Stimulated activated CD8-positive, alpha-beta memory T cell treated with anti-CD3 and anti-CD28 coated beads, Interleukin-2, amount 100 ng/mL, for 1 hour (primary cell): Measurements from ENCODE around the gene NXNL1.
A peak's percentile ranks its signal among the peaks of the same experiment; 100 is the strongest.
"Not testable (repeated sequence)": the region's sequence is repeated elsewhere in the genome, so short reads cannot be mapped to it uniquely, and the experiment has no call there.

Experiments
- DNase-seq, 2 donors: peaks; one replicate each; pipeline ENCODE4 v3.0.0-alpha.2; 2020; ENCODE audit warnings: low read depth in 2 of 2

The NXNL1 gene

GRCh38 chr19:17486545-17487240 lies 26.0 kb upstream of the NXNL1 start:
- no peak for DNase-seq

DNA sequence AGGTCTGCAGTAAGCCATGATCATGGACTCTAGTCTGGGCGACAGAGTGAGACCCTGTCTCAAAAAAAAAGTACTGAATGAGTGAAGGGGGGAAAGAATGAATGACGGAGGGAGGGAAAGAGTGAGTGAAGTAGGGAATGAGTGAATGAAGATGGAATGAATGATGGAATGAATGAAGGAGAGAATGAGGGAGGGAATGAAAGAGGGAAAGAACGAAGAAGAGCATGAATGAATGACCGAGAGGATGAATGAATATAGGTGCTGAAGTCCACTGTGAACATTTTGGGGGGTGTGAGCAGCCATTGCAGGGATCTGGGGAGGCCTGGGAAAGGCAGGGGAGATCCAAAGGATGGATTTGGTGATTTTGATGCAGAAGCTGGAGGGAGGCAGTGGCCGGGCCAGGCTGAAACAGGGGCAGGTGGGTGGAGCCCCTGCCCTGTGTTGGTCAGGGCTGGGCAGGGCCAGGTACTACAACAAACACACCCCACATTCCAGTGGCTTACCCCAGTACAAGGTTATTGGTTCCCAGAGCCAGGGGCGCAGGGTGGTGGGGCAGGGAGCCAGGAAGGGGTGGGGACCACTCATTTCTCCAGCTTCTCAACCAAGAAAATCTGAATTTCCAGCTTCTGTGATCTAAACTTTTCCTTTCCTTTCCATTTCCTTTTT lies 23.9 kb upstream of the NXNL1 start:
- no peak for DNase-seq

DNA sequence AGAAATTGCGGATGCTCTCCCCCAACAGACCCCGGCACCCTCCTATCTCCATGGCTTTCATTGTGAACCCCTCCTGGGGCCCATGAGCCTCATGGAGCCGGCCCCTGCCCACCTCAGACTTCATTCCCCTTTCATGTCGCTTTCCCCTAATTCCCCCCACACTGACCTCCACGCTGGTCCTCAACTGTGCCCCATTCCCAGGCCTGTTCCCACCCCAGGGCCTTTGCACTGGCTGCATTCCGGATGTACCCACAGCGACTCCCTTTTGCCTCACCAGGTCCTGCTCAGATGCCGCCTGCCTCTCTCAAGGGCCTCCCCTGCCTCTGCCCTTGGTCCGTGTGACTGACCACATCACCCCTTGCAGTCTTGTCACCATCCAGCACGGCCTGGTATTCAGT lies 22.9 kb upstream of the NXNL1 start:
- DNase-seq: no peak

DNA sequence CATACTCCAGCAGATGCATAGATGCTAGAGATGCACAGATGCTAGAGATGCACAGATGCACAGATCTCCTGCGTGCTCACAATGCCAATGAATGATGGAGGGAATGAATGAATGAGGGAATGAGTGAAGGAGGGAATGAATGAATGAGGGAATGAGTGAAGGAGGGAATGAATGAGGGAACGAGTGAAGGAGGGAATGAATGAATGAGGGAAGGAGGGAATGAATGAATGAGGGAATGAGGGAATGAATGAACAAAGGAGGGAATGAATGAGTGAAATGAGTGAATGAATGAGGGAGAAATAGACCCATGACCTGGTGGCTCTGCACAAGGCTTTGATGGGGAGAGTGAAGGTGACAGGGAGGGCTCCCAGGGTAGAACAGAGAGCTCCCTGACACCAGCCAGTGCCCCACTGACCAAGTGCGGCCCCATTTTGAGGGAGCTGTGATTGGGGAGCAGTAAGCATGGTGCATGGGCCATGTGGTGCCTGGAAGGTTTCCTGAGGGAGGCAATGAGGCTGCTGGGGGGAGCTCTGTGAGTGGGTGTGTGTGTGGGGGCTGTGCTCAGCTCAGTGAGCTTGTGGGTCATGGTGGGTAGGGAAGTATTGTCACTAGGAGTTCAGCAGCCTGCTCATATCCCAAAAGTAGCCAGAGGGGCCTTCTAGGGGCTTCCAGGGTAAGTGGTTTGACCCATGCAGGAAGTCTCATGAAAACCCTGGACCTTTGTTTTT lies 22.3 kb upstream of the NXNL1 start:
- no peak for DNase-seq

DNA sequence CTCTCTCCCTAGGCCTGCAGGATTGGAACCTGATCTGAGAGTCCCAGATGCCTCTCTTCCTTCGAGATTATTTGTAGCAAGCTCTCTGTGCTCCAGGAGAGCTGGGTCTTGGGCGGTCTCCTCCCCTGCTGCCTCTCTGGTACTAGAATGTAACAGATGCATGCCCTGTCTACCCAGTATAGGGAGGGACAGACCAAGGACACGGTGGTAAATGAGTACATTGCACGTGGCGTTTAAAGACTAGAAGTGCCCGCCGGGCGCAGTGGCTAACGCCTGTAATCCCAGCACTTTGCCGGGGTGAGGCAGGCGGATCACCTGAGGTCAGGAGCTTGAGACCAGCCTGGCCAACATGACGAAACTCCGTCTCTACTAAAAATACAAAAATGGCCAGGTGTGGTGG lies 21.3 kb upstream of the NXNL1 start:
- DNase-seq: no peak

GRCh38 chr19:17479325-17479791 lies 18.6 kb upstream of the NXNL1 start:
- DNase-seq: no peak

DNA sequence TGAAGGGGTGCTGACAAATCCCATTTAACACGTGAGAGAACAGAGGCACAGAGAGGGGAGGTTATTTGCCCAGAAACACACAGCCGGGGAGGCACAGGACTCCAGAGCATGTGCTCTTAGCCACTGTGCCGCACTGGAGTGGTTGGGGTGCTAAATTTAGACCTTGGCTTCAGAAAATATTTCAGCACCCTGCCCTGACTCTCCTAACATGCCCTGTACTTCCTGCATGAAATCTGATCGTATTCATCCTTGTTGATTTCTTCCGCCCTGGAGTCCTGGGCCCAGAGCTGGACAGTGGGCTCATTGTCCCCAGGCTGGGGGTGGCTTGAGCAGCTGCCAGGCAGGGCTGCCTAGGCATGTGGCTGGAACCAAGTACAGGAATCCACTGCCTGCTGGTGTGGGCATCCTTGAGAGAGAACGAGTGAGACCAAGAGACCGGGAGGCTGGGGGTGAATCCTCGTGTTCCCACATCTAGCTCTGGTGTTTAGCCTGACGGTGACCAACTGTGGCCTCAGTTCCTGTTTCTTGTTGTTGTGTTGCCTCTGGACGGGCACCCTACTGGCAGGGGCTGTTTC lies 14.9 kb upstream of the NXNL1 start:
- DNase-seq: no peak

GRCh38 chr19:17475011-17475540 lies 14.3 kb upstream of the NXNL1 start:
- not testable (repeated sequence) for DNase-seq

DNA sequence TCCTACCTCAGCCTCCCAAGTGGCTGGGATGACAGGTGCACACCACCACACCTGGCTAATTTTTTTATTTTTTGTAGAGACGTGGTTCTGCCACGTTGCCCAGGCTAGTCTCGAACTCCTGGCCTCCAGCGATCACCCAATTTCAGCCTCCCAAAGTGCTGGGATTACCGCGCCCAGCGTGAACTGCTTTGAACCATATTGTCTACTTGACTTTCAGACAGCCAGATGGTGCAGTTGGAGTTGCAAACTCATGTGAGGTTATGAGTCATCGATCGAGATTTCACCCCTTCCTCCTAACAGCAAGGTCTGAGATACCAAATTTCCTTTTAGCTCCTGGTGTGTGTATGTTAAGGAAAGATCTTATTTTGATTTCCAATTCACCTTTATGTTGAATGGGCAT lies 12.3 kb upstream of the NXNL1 start:
- DNase-seq: no peak

DNA sequence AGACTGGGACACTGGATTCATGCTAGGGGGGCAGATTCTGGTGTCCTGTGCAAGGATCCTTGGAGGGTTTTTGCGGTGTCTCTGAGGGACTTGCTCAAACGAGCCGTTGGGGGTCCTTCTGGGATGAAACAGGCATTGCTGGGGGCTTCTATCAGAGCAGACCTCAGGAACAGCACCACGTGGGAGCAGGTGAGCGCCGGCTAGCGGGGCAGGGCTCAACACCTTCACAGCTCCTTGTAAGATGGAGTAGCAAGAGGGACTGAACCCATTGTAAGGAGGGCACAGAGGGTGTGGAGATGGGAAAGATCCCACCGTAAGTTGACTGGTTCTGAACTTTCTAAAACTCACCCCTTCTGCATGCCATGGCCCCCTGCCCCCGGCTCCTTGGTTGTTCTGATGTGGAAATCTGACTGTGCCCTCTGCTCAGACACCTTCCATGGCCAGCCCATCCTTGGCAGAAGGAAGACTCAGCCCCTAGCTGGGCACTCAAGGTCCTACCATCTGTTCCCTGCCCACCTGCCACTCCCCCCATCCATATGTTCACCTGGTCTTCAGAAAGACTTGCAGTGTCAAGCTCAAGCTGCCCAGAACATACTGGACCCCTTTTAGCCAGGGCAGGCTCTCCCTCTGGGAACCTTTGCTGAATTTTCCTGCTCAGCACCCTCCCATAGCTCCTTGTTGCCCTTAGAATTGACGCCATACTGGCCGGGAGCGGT lies 10.8 kb upstream of the NXNL1 start:
- no peak for DNase-seq

DNA sequence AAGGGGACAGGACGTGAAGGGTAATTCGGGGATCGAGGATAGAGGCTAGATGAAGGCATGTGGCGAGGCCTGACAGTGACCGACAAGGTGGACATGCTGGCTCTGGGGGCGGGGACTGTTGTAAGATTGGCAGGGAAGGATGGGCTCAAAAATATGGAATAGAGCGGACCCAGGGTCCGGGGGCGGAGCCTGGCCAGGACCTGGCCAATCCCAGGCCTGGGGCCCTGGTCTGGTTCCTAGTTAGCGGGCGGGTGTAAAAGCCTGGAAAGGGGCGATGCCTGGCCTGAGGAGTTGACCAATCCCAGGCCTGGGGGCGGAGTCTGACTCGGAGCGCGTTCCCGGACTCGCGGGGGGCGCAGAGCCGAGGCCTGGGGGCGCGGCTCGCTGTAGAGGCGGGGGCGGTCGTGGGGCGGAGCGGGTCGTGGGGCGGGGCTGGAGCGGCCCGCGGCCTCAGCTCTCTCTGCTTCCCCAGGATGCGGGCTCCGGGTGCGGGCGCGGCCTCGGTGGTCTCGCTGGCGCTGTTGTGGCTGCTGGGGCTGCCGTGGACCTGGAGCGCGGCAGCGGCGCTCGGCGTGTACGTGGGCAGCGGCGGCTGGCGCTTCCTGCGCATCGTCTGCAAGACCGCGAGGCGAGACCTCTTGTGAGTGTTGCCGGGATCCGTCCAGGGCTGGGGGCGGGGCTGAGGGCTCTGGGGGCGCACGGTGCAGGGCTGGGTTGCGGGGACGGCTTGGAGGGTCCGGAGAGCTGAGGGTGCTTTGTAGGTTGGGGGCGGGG lies 9.5 kb upstream of the NXNL1 start, which contains the start of gene SLC27A1:
SLC27A1 (plus strand) TSS at position 457 of the 774 bp plus-strand sequence; CDS start at position 474, 17 bp downstream.
- peak; percentile 75 to 79 for DNase-seq

- peak; percentile 84 to 91 for DNase-seq
Observed at GRCh38 chr19:17469481-17470067, 8.8 kb upstream of the NXNL1 start.

DNA sequence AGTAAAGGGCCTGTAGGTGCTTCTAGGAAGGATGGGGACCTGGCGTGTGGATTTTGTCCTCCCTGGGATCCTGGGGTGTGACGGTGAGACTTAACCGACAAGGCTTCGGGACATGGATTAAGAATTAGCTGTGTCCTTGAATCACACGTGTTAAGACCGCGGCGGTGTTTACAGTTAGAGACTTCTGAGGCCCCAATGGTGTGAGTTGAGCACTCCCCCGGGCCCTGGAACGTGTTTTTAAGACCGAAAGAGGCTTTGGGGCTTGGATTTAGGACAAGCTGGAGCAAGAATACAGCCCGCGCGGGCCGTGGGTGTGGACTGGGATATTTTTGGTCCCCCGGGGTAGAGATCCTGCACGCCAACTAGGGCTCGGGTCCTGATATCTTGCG lies 8.4 kb upstream of the NXNL1 start:
- no peak for DNase-seq

DNA sequence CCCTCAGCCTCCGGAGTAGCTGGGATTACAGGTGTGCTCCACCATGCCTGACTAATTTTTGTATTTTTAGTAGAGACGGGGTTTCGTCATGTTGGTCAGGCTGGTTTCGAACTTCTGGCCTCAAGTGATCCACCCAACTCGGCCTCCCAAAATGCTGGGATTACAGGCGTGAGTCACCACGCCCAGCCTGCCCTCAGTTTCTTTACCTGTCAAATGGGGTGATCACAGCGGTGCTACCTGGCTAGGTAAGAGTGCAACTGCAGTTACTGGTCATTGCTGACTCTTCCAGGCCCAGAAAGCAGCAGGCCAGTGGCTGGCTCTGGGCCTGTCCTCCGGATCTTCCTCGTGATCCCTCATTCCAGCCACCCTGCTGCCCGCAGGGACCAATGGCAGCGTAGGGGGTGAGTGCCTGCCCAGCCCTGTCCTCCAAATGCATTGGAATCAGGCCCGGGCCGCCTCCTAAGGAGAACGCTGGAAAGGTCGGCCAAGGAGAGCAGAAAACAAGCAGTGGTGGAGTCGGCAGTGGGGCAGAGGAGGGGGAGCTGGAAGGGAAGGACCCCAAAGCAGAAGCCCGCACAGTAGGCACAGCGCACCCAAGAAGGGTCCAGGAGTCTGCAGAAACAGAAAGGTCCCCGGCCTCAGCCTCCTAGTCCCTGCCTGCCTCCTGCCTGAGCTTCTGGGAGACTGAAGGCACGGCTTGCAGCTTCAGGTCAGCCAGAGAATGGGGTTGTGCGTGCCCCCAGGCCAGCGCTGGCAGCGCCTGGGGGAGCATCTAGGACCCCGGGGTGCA lies 7.8 kb upstream of the NXNL1 start:
- no peak for DNase-seq

GRCh38 chr19:17467471-17468301 lies 7.0 kb upstream of the NXNL1 start:
- no peak for DNase-seq

DNA sequence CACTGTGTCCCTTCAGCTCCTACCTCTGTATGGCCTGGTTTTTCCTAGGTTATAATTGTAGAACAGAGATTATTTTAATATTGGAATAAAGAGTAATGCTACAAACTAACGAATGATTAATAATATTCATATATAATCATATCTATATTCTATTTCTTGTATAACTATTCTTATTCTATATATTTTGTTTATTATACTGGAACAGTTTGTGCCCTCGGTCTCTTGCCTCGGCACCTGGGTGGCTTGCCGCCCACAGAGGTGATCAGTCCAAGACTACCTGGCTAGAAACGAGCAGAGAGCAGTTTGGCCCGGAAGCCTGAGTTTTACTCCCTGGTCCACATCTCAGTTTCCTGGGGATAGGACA lies 5.7 kb upstream of the NXNL1 start:
- no peak for DNase-seq

- no peak for DNase-seq
Observed at GRCh38 chr19:17458970-17459369, 1.8 kb downstream of the NXNL1 start.

DNA sequence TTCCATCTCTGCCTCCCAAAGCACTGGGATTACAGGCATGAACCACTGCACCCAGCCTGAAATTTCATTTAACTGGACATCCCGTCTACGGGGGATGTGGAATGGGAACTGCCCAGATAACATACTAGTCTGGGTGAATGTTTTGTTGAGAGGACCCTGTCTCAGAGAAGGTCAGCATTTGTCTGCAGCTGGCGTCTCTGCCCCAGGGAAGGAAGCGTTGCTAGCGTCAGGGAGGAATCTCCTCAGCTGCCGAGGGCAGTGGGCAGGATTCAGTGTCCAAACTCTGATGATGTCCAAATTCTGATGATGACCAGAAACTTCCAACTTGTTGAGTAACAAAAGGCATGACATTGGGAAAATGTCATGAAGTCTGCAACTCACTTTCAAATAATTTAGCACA lies 3.1 kb downstream of the NXNL1 start:
- DNase-seq: no peak

DNA sequence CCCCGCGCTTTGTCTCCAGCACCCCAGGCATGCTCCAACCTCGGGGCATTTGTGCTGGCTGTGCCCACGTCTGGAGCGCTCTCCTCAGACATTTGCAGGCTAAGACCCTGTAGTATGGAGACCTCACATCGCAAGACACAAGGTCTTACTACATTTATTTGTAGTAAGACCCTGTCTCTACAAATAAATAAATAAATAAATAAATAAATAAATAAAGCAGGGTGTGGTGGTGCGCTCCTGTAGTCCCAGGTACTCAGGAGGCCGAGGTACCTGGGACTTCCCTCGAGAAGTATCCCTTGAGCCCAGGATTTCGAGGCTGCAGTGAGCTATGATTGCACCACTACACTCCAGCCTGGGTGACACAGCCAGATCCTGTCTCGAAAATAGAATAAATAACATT lies 4.6 kb downstream of the NXNL1 start:
- no peak for DNase-seq
